Measurements from ENCODE around the gene DOCK4. TPM values are rescaled to one million over a fixed set of nuclear protein-coding genes. Genes with fewer than 3 reads are reported as not detected.

The DOCK4 gene
- total and polyA plus RNA-seq, 5 donors from 2014 or later, result 0.44 TPM; not detected in 4

DNA sequence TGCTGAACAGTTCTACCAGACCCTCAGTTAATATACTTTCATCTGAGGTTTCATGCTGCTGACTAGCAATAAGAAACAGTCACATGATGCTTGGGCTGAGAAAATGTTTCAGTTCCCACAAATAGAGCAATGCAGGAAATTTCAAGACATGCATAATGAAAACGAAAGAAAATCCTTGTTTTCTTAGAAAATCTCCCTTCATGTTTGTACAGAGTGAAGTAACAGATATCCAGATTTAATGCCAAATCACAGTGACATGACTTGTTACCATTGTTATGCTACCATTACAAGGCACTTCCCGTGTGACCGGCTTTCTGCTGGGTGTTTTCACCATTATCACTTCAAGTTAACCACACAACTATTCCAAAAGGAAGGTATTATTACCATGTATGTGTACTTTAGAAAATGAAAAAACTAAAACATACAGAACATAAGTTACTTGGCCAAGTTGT is 121.7 kb downstream of the DOCK4 start:
- H3K4me3 ChIP-seq (ENCODE audit: low read depth, low read length), result no peak overlapping the region
- H3K27me3 ChIP-seq (ENCODE audit: control insufficient read depth, insufficient read depth, low read length), result peaks cover 4% of the 10 kb centered on the region
- Mint-ChIP-seq H3K27me3 (peaks cover 18% of the 10 kb centered on the region), H3K4me3 (no peak overlapping the region), H3K36me3 (no peaks in the 10 kb centered on the region), H3K4me1 (peaks cover 0 to 6% (median 0%) of the 10 kb centered on the region in 4 donors), H3K9me3 (no peaks in the 10 kb centered on the region), H3K27ac (no peak overlapping the region)
- no peak overlapping the region for H3K27ac ChIP-seq (ENCODE audit: insufficient read depth, low read length, poor library complexity, severe bottlenecking)
- H3K9me3 ChIP-seq (ENCODE audit: control insufficient read depth in 2 of 2, low read length in 2 of 2), result no peaks in the 10 kb centered on the region
- DNase-seq, result no peak
- no peaks in the 10 kb centered on the region for H3K36me3 ChIP-seq (ENCODE audit: control insufficient read depth, insufficient read depth, low read length)
- H3K4me1 ChIP-seq (ENCODE audit: control insufficient read depth, insufficient read depth, low read length, poor library complexity, severe bottlenecking), result no peaks in the 10 kb centered on the region
- ATAC-seq (ENCODE audit: low read depth in 2 of 2), result no peak

DNA sequence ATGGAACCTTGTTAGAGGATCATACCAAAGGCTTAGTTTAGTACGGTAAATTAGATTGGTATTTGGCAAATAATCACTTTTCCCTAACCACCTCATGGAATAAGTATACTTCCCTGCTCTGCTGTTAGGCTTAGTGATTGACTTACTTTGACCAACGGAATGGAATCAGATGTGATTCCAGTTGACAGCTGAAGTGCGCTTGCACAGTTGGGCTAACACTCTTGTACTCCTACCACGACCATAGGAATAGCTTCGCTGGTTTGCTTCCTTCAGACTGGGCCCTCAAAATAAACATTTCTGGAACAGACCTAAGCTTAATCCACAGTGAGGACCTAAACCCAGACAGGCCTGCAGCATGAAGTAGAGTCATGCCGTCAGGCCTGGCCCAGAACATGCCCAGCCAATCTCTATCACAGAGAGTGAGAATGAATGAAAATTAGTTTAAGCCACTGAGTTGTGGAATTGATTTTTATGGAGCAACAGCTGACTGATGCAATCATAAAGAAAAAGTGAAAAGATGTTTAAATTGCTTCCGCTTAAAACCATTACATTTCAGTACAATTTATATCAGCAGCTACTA is 122.3 kb downstream of the DOCK4 start:
- Mint-ChIP-seq H3K27ac (no peak overlapping the region), H3K9me3 (no peaks in the 10 kb centered on the region), H3K36me3 (no peaks in the 10 kb centered on the region), H3K27me3 (peaks cover 17% of the 10 kb centered on the region), H3K4me1 (peaks cover 0 to 6% (median 0%) of the 10 kb centered on the region in 4 donors), H3K4me3 (no peak overlapping the region)
- Histone ChIP-seq H3K4me3 (ENCODE audit: low read depth, low read length) (no peak overlapping the region), H3K9me3 (ENCODE audit: control insufficient read depth in 2 of 2, low read length in 2 of 2) (no peaks in the 10 kb centered on the region), H3K27me3 (ENCODE audit: control insufficient read depth, insufficient read depth, low read length) (peaks cover 4% of the 10 kb centered on the region), H3K4me1 (ENCODE audit: control insufficient read depth, insufficient read depth, low read length, poor library complexity, severe bottlenecking) (no peaks in the 10 kb centered on the region), H3K27ac (ENCODE audit: insufficient read depth, low read length, poor library complexity, severe bottlenecking) (no peak overlapping the region), H3K36me3 (ENCODE audit: control insufficient read depth, insufficient read depth, low read length) (no peaks in the 10 kb centered on the region)
- ATAC-seq (ENCODE audit: low read depth in 2 of 2) (no peak), DNase-seq (no peak)

DNA sequence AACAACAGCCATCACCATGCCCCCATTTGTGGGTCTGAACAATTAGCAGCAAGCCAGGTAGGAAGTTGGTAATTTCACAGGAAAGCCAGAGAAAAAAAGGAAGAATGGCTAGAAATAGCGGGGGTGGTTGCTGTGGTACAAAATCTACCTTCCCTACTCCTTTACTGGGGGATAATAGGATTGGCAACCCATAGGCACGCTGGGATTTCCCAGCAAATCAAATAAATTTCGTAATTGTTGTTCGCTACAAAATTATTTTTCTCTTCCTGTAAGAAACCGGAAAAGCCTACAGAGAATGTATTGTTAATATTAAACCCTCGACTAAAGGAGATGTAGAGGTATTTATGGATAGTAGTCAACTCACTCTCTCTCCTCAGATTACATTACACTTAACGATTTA is 123.9 kb downstream of the DOCK4 start:
- H3K27ac ChIP-seq (ENCODE audit: insufficient read depth, low read length, poor library complexity, severe bottlenecking), result no peak overlapping the region

DNA sequence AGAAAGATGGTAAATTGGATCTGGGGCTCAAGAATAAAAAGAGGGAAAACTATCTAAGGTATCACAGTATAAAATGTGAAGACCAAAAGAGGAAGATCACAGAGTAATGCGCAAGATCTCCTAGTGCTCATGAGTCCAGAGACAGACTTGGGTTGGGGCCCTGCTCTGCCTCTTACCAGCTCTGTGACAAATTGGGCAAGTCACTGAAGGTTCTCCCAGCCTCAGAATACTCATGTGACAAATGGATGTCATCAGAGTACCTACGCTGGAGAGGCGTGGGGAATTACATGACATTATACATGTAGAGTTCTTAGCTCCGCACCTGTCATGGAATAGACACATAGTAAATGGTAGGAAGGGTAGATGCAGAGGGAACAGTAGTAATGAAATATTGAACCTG is 124.4 kb downstream of the DOCK4 start:
- no peak for ATAC-seq (ENCODE audit: low read depth in 2 of 2)

More for the DNA sequence above, 123.9 kb downstream of the DOCK4 start:
- DNase-seq (no peak), ATAC-seq (ENCODE audit: low read depth in 2 of 2) (no peak)
- H3K27ac Mint-ChIP-seq, result no peak overlapping the region
- H3K4me3 ChIP-seq (ENCODE audit: low read depth, low read length), result no peak overlapping the region
- H3K36me3 ChIP-seq (ENCODE audit: control insufficient read depth, insufficient read depth, low read length), result no peaks in the 10 kb centered on the region
- H3K27me3 ChIP-seq (ENCODE audit: control insufficient read depth, insufficient read depth, low read length), result peaks cover 4% of the 10 kb centered on the region
- no peaks in the 10 kb centered on the region for H3K4me1 ChIP-seq (ENCODE audit: control insufficient read depth, insufficient read depth, low read length, poor library complexity, severe bottlenecking)
- no peaks in the 10 kb centered on the region for H3K36me3 Mint-ChIP-seq
- H3K9me3 ChIP-seq (ENCODE audit: control insufficient read depth in 2 of 2, low read length in 2 of 2), result no peaks in the 10 kb centered on the region
- no peak overlapping the region for H3K4me3 Mint-ChIP-seq
- H3K27me3 Mint-ChIP-seq, result peaks cover 11% of the 10 kb centered on the region
- peaks cover 0 to 6% (median 0%) of the 10 kb centered on the region in 4 donors for H3K4me1 Mint-ChIP-seq
- H3K9me3 Mint-ChIP-seq, result no peaks in the 10 kb centered on the region

DNA sequence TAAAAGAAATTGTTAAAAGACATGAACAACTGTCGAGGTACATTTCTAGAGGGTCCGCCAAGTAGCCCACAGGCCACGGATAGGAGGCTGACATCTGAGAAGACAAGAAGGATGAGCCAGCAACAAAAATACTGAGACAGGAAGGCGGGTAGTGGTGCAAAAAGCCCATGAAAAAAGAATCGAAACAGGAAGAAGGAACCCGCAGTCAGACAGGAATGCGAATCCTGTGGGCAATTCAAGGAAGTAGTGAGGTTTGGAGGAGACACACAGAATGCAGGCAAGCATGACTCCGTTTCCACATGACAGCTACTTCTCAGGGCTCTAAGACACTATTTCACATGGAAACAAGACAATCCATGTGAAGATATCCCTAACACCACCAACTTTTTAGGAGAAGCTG is 125.2 kb downstream of the DOCK4 start:
- Histone ChIP-seq H3K27ac (ENCODE audit: insufficient read depth, low read length, poor library complexity, severe bottlenecking) (no peak overlapping the region), H3K4me3 (ENCODE audit: low read depth, low read length) (no peak overlapping the region), H3K27me3 (ENCODE audit: control insufficient read depth, insufficient read depth, low read length) (peaks cover 4% of the 10 kb centered on the region), H3K36me3 (ENCODE audit: control insufficient read depth, insufficient read depth, low read length) (no peaks in the 10 kb centered on the region), H3K4me1 (ENCODE audit: control insufficient read depth, insufficient read depth, low read length, poor library complexity, severe bottlenecking) (no peaks in the 10 kb centered on the region), H3K9me3 (ENCODE audit: control insufficient read depth in 2 of 2, low read length in 2 of 2) (no peaks in the 10 kb centered on the region)
- Mint-ChIP-seq H3K36me3 (no peaks in the 10 kb centered on the region), H3K9me3 (no peaks in the 10 kb centered on the region), H3K27ac (peak overlapping the region in 1 of 3 donors; percentile 3), H3K4me1 (peaks cover 0 to 6% (median 0%) of the 10 kb centered on the region in 4 donors), H3K27me3 (peaks cover 11% of the 10 kb centered on the region), H3K4me3 (no peak overlapping the region)
- DNase-seq (peak in 1 of 3 donors; percentile 2), ATAC-seq (ENCODE audit: low read depth in 2 of 2) (peak in 1 of 2 donors; percentile 14)

More for the DNA sequence above, 124.4 kb downstream of the DOCK4 start:
- Mint-ChIP-seq H3K4me3 (no peak overlapping the region), H3K36me3 (no peaks in the 10 kb centered on the region), H3K27ac (no peak overlapping the region), H3K9me3 (no peaks in the 10 kb centered on the region), H3K27me3 (peaks cover 11% of the 10 kb centered on the region), H3K4me1 (peaks cover 0 to 6% (median 0%) of the 10 kb centered on the region in 4 donors)
- H3K4me1 ChIP-seq (ENCODE audit: control insufficient read depth, insufficient read depth, low read length, poor library complexity, severe bottlenecking), result no peaks in the 10 kb centered on the region
- H3K36me3 ChIP-seq (ENCODE audit: control insufficient read depth, insufficient read depth, low read length), result no peaks in the 10 kb centered on the region
- no peaks in the 10 kb centered on the region for H3K9me3 ChIP-seq (ENCODE audit: control insufficient read depth in 2 of 2, low read length in 2 of 2)
- no peak overlapping the region for H3K27ac ChIP-seq (ENCODE audit: insufficient read depth, low read length, poor library complexity, severe bottlenecking)
- no peak overlapping the region for H3K4me3 ChIP-seq (ENCODE audit: low read depth, low read length)
- DNase-seq, result no peak
- H3K27me3 ChIP-seq (ENCODE audit: control insufficient read depth, insufficient read depth, low read length), result peaks cover 4% of the 10 kb centered on the region

DNA sequence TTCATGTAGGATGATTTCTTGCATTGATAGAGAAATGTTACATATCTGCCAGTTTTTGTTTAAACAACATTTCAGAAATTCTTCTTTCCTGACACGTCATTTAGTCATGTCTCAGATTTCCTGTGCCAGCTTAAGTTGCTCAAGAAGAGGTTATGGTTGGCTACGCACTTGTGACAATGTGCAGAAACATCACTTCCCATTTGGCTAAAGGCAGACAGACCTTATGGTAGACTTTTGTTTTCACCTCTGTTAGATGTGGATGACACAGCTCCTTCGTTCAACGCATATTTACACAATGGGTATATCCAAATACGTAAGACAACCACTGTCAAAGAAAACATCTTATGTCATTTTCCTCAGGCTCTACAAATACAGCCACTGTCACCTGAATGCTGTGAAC is 125.8 kb downstream of the DOCK4 start:
- Histone ChIP-seq H3K4me3 (ENCODE audit: low read depth, low read length) (no peak overlapping the region), H3K36me3 (ENCODE audit: control insufficient read depth, insufficient read depth, low read length) (no peaks in the 10 kb centered on the region), H3K4me1 (ENCODE audit: control insufficient read depth, insufficient read depth, low read length, poor library complexity, severe bottlenecking) (no peaks in the 10 kb centered on the region), H3K27me3 (ENCODE audit: control insufficient read depth, insufficient read depth, low read length) (peaks cover 2% of the 10 kb centered on the region), H3K27ac (ENCODE audit: insufficient read depth, low read length, poor library complexity, severe bottlenecking) (no peak overlapping the region), H3K9me3 (ENCODE audit: control insufficient read depth in 2 of 2, low read length in 2 of 2) (no peaks in the 10 kb centered on the region)
- Mint-ChIP-seq H3K27ac (no peak overlapping the region), H3K27me3 (peaks cover 11% of the 10 kb centered on the region), H3K36me3 (no peaks in the 10 kb centered on the region), H3K4me3 (no peak overlapping the region), H3K4me1 (peaks cover 0 to 6% (median 0%) of the 10 kb centered on the region in 4 donors), H3K9me3 (no peaks in the 10 kb centered on the region)
- ATAC-seq (ENCODE audit: low read depth in 2 of 2) (peak in 1 of 2 donors; percentile 52), DNase-seq (no peak)

DNA sequence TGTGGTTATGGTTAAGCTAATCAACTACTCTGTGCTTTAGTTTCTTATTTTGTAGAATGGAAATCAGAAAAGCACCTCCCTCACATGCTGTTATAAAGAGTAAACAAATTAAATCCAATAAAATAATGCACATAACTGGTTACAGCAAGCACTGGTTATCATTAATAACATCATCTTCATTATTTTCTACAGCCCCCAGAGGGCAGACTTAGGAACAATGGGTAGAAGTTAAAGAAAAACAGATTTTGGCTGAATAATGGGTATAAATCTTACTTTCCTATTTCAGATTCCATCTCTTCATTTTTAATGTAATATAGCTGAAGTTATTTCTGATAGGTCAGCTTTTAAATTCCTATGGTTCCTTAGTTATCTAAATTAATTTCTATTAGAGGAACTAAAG is 126.5 kb downstream of the DOCK4 start:
- H3K27ac ChIP-seq (ENCODE audit: insufficient read depth, low read length, poor library complexity, severe bottlenecking), result no peak overlapping the region

DNA sequence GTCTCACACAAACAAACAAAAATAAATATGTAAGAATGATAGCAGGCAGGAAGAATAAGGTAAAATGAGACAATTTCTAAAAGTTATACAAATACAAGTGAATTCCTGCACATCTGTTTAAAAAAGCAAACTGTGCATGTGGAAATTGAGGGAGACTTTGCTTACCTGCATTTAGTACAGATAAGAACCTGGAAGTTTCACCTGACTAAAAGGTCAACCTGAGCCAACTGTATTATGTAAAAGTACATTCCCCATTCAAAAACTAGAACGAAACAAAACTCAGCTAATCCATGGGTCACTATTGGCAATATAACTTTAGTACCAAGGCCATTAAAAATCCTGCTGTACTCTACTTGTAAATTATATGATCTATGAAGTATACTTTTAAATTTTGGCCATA is 127.1 kb downstream of the DOCK4 start:
- no peak overlapping the region for H3K4me3 ChIP-seq (ENCODE audit: low read depth, low read length)
- H3K27ac ChIP-seq (ENCODE audit: insufficient read depth, low read length, poor library complexity, severe bottlenecking), result no peak overlapping the region
- Mint-ChIP-seq H3K4me3 (no peak overlapping the region), H3K9me3 (no peaks in the 10 kb centered on the region), H3K4me1 (peaks cover 0 to 4% (median 0%) of the 10 kb centered on the region in 4 donors), H3K27me3 (peaks cover 19% of the 10 kb centered on the region), H3K36me3 (no peaks in the 10 kb centered on the region), H3K27ac (no peak overlapping the region)
- no peaks in the 10 kb centered on the region for H3K36me3 ChIP-seq (ENCODE audit: control insufficient read depth, insufficient read depth, low read length)
- DNase-seq (no peak), ATAC-seq (ENCODE audit: low read depth in 2 of 2) (no peak)
- no peaks in the 10 kb centered on the region for H3K9me3 ChIP-seq (ENCODE audit: control insufficient read depth in 2 of 2, low read length in 2 of 2)
- no peaks in the 10 kb centered on the region for H3K4me1 ChIP-seq (ENCODE audit: control insufficient read depth, insufficient read depth, low read length, poor library complexity, severe bottlenecking)
- peaks cover 2% of the 10 kb centered on the region for H3K27me3 ChIP-seq (ENCODE audit: control insufficient read depth, insufficient read depth, low read length)

More for the DNA sequence above, 126.5 kb downstream of the DOCK4 start:
- Mint-ChIP-seq H3K9me3 (no peaks in the 10 kb centered on the region), H3K27me3 (peaks cover 17% of the 10 kb centered on the region), H3K4me1 (peaks cover 0 to 6% (median 0%) of the 10 kb centered on the region in 4 donors), H3K27ac (no peak overlapping the region), H3K36me3 (no peaks in the 10 kb centered on the region), H3K4me3 (no peak overlapping the region)
- Histone ChIP-seq H3K27me3 (ENCODE audit: control insufficient read depth, insufficient read depth, low read length) (peaks cover 2% of the 10 kb centered on the region), H3K4me3 (ENCODE audit: low read depth, low read length) (no peak overlapping the region), H3K9me3 (ENCODE audit: control insufficient read depth in 2 of 2, low read length in 2 of 2) (no peaks in the 10 kb centered on the region), H3K36me3 (ENCODE audit: control insufficient read depth, insufficient read depth, low read length) (no peaks in the 10 kb centered on the region), H3K4me1 (ENCODE audit: control insufficient read depth, insufficient read depth, low read length, poor library complexity, severe bottlenecking) (no peaks in the 10 kb centered on the region)
- ATAC-seq (ENCODE audit: low read depth in 2 of 2) (no peak), DNase-seq (no peak)
